ENCODE data around the gene NAV2.

Gene NAV2

GRCh38 chr11:19721176-19721575 is 8.5 kb downstream of the NAV2 start:
- no peak for DNase-seq

- no peak for DNase-seq
Observed at GRCh38 chr11:19722702-19723101, 10.1 kb downstream of the NAV2 start.

GRCh38 chr11:19723572-19724342 is 11.1 kb downstream of the NAV2 start:
- DNase-seq: peak in 2 of 5 experiments; percentile 72 to 86

- DNase-seq: no peak
Observed at GRCh38 chr11:19724765-19725164, 12.1 kb downstream of the NAV2 start.

- no peak for DNase-seq
Observed at GRCh38 chr11:19725379-19726079, 12.9 kb downstream of the NAV2 start.

- no peak for DNase-seq
Observed at GRCh38 chr11:19727246-19727645, 14.6 kb downstream of the NAV2 start.

- DNase-seq: no peak
Observed at GRCh38 chr11:19728436-19728835, 15.8 kb downstream of the NAV2 start.

- DNase-seq: no peak
Observed at GRCh38 chr11:19729141-19729540, 16.5 kb downstream of the NAV2 start.

- DNase-seq: no peak
Observed at GRCh38 chr11:19730373-19730772, 17.7 kb downstream of the NAV2 start.

GRCh38 chr11:19734171-19734570 is 21.5 kb downstream of the NAV2 start:
- DNase-seq: no peak

- no peak for DNase-seq
Observed at GRCh38 chr11:19735157-19735908, 22.7 kb downstream of the NAV2 start.

GRCh38 chr11:19735909-19736498 is 23.4 kb downstream of the NAV2 start:
- DNase-seq: no peak

GRCh38 chr11:19736831-19737230 is 24.2 kb downstream of the NAV2 start:
- no peak for DNase-seq

GRCh38 chr11:19737575-19737974 is 24.9 kb downstream of the NAV2 start:
- no peak for DNase-seq

GRCh38 chr11:19738124-19738523 is 25.5 kb downstream of the NAV2 start:
- DNase-seq: no peak

- DNase-seq: no peak
Observed at GRCh38 chr11:19739872-19740271, 27.2 kb downstream of the NAV2 start.

- DNase-seq: no peak
Observed at GRCh38 chr11:19740586-19740985, 27.9 kb downstream of the NAV2 start.

GRCh38 chr11:19742588-19743292 is 30.1 kb downstream of the NAV2 start:
- DNase-seq: peak; percentile 19 to 60 (median 45)

- no peak for DNase-seq
Observed at GRCh38 chr11:19743622-19744021, 31.0 kb downstream of the NAV2 start.

GRCh38 chr11:19744130-19744529 is 31.5 kb downstream of the NAV2 start:
- no peak for DNase-seq

GRCh38 chr11:19746086-19746485 is 33.4 kb downstream of the NAV2 start:
- DNase-seq: no peak

- DNase-seq: no peak
Observed at GRCh38 chr11:19747634-19748033, 35.0 kb downstream of the NAV2 start.

- no peak for DNase-seq
Observed at GRCh38 chr11:19751055-19751454, 38.4 kb downstream of the NAV2 start.
